Dermis blood vessel endothelial cell (primary cell): ENCODE results near the gene UBXN2A. TPM values are rescaled to one million over a fixed set of nuclear protein-coding genes. Genes with fewer than 3 reads are reported as not detected.
"Not testable (repeated sequence)": the region's sequence is repeated elsewhere in the genome, so short reads cannot be mapped to it uniquely, and the experiment has no call there.

Source experiments
- DNase-seq: peaks from one replicate; pipeline ENCODE4 v3.0.0; 2010
- total RNA-seq: library from RNA; depleted of rRNA; stranded (reverse); fragments of >200 nt; gene quantifications from 2 replicates; pipeline ENCODE4 v1.2.3, GENCODE V29; 2014

The UBXN2A gene
- total RNA-seq, 1 donor from 2014 or later = 13.1 TPM

DNA sequence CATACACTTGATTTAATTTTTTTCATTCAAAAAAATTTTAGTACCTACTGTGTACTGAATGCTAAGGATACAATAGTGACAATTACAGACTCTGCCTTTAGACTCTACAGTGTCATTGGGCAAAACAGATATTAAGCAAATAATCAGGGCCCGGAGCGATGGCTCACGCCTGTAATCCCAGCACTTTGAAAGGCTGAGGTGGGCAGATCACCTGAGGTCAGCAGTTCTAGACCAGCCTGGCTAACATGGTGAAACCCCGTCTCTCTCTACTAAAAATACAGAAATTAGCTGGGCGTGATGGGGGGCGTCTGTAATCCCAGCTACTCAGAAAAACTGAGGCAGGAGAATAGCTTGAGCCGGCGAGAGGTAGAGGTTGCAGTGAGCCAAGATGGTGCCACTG lies 1.4 kb downstream of the UBXN2A start:
- DNase-seq = no peak

DNA sequence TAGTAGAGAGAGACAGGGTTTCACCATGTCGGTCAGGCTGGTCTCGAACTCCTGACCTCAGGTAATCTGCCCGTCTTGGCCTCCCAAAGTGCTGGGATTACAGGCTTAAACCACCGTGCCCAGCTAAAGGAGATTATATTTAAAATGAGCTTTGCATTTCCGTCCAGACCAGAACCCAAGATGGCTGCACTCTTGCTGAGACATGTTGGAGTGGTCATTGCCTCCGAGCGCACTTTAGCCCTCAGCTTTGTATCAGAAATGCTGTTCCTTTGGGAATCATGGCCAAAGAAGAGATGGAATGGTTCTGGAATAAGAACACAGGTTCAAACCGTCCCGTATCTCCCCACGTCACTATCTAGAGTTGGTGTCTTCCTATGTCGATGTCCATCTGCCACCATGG lies 3.4 kb downstream of the UBXN2A start:
- DNase-seq = no peak

DNA sequence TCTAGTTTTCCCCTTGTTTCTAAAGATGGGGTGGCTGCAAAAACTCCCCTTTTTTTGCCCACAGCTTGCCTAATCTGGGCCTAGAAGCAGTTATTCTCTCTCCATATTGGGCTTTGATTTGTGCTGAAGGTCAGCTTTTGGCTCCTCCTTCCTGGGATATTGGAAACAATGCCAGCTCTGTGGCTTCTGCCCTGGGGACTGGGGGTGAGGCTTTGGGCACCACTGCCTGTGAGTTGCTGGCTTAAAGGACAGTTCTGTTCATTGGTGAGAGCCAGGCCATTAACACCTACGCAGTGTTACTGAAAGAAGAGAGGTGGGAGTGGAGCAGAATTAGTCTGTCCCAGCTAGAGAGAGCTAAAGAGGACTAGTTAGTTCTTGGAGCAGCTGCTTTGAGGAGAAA lies 4.3 kb downstream of the UBXN2A start:
- no peak for DNase-seq

DNA sequence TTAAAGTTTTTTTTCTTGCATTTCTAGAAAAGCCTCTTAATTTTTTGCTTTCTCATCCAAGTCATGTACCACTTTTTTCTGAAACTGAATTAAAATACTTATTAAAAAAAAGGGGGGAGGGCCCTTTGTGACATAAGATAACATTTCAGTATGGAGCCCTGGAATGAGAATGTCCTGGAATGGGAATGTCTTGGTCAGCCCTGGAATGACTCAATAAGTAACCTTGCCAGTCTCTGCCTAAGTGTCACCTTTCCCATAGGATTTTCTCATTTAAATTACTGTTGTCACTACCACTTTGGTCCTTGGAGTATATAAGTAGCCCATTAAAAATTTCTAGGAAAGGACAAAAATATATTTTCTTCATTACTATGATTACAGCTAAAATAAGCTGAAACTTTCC lies 4.7 kb downstream of the UBXN2A start:
- no peak for DNase-seq

DNA sequence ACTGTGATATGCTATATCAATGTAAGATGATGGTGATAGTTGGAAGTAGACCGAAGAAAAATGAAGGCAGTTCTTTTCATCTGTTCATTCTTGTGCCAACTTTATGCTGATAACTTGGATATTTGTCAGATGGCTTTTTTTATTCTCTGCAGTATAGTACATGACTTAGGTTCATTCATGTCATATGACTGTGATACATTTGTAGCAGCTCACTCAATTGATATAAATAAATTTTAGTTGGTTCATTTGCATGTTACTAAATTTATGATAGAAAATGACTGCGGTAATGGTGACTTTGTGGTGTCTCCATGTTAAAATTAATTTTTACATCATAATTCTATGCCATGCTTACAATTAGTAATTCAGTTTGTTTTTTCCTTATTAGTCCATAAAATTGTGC lies 7.1 kb downstream of the UBXN2A start:
- DNase-seq = no peak

DNA sequence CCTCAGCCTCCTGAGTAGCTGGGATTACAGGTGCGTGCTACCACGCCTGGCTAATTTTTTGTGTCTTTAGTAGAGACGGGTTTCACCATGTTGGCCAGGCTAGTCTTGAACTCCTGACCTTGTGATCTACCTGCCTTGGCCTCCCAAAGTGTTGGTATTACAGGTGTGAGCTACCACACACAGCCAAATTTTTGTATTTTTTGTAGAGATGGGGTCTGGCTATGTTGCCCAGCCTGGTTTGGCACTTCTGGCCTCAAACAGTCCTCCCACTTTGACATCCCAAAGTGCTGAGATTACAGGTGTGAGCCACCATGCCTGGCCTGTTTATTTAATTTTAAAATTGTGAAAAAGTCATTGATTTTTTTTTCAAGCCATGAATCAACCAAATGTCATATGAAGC lies 12.3 kb downstream of the UBXN2A start:
- not testable (repeated sequence) for DNase-seq

DNA sequence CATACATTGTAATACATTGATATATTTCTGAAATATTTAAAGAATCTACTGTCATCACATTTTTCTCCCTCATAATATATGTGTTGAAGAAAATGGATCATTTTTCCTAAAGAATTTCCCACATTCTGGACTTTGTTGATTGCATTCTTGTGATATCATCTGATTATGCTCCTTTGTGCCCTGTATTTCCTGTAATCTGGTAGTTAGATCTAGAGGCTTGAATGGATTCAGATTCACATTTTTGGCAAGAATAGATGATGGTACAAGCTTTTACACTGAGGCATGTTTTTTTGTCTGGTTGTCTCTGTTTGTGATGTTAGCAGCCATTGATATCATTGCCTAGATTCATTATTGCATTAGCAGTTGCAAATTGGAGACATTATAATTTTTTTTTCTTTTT lies 13.4 kb downstream of the UBXN2A start:
- peak; percentile 15 for DNase-seq

DNA sequence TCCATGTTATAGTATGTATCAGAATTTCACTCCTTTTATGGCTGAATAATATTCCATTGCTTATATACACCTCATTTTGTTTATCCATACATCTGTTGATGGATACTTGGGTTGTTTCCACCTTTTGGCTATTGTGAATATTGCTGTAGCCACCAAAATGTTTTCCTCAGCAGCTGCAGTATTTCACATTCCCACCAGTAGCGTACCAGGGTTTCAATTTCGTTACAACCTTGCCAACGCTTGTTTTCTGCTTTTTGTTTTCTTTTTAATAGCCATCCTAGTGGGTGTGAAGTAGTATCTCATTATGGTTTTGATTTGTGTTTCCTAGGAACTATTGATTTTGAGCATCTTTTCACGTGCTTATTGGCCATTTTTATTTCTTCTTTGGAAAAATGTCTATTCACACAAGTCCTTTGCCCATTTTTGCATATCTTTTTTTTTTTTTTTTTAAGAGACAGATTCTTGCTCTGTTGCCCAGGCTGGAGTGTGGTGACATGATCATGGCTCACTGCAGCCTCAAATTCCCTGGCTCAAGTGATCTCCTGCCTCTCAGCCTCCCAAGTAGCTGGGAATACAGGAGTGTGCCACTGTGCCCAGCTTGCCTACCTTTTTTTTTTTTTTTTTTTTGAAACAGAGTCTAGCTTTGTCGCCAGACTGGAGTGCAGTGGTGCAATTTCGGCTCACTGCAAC lies 14.2 kb downstream of the UBXN2A start:
- no peak for DNase-seq

DNA sequence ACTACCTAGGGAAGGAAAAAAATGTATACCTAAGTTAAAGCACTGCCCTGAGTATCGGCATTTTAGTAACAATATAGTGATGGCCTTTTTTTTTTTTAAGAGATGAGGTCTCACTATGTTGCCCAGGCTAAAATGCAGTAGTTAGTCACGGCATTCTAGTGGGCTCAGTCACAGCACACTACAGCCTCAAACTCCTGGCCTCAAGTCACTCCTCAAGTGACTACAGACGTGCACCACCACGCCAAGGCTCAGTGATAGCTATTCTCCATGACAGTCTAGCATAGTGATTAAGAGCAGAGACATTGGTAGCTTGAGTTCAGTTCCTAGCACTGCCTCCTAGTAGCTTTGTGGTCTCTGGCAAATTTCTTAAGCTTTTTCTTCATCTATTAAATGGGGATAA lies 27.6 kb downstream of the UBXN2A start:
- no peak for DNase-seq

DNA sequence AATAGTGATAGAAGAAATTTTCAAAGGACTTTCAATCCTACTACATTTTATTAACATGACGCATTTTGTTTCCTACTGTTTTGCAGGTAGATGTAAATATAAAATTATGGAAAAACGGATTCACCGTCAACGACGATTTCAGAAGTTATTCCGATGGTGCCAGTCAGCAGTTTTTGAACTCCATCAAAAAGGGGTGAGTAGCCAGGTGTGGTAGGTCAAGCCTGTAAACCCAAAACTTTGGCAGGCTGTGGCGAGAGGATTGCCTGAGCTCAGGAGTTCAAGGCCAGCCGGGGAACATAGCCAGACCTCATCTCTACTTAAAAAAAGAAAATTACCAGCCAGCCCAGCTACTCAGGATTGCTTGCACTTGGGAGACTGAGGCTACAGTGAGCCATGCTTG lies 36.6 kb downstream of the UBXN2A start:
- DNase-seq = no peak

DNA sequence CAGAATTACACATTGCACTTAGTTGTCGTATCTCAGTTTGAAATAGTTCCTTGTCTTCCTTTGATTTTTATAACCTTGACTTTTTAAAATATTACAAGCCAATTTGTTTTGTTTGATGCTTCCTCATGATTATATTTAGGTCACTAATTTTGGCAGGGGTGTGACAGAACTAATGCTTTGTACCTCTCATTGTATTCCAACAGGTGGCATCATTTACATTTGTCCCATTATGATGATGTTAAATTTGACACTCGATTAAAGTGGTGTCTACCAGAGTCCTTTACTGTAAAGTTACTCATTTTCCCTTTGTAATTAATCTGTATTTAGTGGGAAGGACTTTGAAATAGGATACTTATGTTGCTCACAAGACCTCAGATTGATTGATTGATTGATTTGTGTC lies 48.1 kb downstream of the UBXN2A start:
- DNase-seq = peak; percentile 49

DNA sequence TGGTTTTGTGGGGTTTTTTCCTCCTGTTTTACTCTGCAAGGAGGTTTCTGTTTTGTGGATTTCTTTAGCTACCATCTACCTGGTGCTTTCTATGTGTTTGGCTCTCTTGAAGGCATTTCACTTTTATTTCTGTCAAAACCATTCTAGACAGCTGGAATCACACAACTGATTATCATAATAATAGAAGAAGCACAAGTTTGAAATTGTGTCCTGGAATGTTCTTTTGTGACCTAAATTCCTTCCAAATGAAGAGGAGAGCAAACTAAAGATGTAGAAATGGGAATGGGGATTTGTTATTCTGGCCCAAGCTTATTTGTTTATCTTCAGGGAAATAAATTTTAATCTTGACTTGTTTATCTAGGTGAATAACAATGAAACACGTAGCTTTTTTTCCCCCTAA lies 52.7 kb downstream of the UBXN2A start:
- no peak for DNase-seq

DNA sequence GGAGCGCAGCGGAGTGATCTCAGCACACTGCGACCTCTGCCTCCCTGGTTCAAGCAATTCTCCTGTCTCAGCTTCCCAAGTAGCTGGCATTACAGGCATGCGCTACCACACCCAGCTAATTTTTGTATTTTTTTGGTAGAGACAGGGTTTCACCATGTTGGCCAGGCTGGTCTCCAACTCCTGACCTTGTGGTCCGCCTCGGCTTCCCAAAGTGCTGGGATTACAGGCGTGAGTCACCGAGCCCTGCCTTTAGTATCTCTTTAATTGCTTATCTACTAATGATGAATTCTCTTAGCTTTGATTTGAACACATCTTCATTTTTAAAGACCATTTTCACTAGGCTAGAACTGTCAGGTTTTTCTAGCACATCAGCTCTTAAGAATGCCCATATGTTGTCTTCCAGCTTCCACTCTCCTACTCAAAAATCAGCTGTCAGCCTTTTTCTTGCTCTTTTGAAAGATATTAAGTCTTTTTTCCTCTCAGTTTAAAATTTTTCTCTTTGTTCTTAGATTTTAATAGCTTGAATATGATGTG lies 53.5 kb downstream of the UBXN2A start:
- DNase-seq = no peak

DNA sequence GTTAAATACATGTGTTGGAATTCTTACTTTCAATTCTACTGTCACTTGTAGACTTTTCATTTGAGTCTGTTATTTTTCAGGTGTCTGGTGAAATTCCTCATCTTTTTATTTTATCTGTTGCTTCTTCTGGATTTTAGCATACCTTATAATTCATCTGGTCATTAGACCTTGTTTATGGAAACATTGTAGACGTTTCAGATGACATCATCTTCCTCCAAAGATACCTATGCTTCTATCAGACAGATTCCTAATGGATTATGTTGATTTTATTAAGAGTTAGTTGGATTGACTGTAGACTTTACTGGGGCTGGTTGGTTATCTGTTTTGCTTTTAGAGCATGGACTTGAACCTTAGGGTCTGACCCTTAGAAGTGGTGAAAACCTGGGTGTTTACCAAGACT lies 54.3 kb downstream of the UBXN2A start:
- DNase-seq = no peak

DNA sequence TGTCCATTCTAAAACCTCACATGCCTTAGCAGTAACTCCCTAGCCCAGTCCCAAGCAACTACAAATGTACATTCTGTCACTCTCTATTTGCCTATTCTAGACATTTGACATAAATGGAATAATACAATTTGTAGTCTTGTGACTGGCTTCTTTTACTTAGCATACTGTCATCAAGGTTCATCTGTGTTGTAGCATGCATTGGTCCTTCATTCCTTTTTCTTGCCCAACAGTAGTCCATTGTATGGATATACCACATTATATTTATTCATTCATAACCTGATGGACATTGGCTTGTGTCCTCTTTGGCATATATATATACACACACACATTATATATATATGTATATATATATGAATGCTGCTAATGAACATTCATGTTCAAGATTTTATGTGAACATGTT lies 67.4 kb downstream of the UBXN2A start:
- no peak for DNase-seq

DNA sequence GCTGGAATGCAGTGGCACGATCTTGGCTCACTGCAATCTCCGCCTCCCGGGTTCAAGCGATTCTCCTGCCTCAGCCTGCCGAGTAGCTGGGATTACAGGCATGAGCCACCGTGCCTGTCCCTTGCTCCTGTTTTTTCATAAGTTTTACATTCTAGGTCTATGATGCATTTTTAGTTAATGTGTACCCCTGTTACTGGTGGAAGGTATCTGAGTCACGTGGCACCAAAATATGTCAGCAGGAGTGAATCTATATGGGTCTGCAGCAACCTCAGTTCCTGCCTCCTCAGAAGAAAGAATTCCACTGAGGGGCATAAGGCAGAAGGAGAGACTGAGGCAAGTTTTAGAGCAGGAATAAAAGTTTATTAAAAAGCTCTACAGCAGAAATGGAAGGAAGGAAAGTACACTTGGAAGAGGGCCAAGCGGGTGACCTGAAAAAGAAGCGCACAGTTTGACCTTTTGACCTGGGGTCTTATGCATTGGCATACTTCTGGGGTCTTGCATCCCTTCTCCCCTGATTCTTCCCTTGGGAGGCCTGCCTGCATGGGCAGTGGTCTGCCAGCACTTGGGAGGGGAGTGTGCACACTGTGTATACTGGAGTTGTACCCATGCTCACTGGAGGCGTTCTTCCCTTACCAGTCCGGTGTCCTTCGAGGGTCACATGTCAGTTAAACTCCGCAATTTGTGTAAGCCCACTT lies 68.6 kb downstream of the UBXN2A start:
- no peak for DNase-seq

DNA sequence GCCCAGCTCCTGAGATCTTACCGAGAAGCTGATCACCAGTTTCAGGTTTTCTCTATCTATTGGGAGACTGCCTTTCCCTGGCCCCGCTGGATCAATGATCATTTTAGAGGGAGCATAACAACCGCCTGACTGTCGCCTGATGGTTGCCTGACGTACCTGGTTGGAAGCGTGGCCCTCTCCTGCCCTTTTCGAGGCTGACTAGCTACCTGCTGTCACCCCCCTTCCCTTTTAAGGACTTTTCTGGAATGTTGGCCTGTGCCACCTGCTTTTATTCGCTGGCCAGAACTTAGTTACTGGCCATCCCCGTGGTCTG lies 69.1 kb downstream of the UBXN2A start:
- no peak for DNase-seq

DNA sequence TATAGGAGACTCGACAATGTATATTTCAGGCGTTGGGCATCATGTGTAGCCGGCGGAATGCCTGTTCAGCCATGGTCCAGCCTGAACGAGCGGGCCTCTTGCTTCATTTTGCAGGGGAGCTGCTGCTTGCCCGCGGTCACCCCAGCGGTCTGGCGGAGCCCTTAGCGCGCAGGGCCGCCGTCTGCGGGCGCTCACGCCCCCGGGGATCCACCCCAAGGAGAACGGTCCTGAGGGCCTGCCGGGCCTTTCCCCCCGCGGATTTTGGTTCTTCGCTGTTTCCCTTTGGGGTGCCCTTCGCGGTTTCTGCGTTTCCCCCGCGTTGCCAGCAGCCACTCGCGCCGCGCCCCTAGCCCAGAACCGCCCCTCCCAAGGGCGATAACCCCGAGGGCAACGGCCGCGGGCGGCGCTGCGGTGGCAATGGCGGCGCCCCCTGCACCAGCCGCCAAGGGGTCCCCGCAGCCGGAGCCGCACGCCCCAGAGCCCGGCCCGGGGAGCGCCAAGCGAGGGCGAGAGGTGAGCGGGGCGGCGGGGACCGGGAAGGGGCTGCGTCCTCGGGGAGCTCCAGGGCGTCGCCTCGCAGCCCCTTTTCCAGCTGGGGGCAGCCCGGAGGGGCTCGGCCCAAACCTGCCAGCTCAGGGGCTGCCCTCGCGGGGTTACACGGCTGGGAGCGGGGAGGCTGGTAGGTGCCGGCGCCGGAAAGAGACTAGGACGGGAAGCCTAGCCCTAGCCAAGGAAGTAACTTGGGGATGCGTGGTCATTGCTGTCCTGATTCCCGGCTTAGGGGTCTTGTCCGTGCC lies 69.6 kb downstream of the UBXN2A start, which contains the start of gene MFSD2B:
MFSD2B (plus strand) TSS at position 406 of the 797 bp plus-strand sequence; CDS start at position 418, 12 bp downstream.
- peak; percentile 31 for DNase-seq

DNA sequence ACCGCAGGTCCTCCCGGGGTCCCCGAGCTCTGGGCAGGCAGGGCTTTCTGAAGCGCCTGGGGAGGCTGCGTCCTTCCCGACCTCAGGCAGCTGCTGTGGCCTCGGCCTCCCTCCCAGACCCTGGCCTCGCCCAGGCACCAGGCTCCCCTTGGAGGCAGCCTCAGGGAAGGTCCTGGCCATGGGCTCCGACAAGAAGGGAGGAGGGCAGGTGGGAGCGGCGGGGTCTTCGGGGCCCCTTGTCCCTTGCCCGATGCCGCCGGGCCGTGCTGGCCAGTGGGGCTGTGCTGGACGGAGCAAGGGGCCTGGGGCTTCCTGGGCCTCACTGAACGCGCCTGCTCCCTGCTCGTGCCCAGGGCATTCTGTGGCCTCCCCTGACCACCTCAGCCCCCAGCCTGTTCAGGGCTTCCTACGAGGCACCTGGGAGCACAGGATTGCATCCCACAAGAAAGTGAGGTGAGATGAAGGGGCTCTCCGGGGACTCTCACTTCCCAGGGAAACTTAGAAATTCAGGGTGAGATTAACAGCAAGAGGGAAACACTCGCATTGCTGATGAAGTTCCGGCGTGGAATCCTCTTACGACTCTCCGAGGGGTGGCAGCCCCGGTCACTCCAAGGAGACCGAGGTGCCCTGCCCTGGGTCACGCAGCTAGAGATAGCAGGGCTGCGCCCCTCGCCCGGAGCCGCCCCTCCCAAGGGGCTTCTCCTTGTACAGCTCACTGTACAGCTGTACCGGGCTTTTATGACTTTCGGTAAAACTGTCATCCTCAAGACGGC lies 70.4 kb downstream of the UBXN2A start:
- DNase-seq = no peak

DNA sequence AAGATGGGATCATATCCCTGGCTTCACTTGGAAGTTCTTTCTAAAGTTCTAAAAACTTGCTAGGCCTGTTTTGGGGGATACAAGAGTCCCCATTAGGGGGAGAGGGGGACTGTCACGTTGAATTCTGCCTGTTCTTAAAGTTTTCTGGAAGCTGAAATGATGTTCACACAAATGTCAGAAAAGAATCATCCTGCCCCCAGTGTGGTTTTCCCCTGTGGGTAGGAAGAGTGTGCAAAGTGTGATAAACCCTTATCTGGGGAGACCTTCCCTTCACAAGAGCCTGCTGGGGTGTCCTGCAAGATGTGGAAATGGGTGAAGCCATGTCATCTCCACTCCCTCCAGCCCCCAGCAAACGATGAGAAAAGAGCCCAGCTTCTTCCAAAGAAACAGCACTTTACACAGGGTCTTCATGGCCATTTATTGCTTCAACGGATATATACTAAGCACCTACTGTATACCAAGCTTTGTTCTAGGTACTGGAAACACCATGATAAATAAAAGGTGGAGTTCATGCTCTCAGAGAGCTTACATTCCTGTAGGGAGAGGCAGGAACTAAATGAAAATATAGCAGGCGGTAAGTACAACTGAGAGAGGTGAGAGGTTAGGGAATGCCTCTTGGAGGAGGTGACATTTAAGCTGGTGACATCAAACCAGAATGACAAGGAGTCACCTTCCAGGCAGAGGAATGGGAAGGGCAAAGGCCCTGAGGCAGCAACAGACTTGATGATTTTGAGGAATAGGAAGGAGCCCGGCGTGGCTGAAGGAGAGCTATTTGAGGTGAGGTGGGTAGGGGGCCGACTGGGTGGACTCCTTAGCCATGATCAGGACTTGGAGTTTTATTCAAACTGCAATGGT lies 71.2 kb downstream of the UBXN2A start:
- DNase-seq = no peak

DNA sequence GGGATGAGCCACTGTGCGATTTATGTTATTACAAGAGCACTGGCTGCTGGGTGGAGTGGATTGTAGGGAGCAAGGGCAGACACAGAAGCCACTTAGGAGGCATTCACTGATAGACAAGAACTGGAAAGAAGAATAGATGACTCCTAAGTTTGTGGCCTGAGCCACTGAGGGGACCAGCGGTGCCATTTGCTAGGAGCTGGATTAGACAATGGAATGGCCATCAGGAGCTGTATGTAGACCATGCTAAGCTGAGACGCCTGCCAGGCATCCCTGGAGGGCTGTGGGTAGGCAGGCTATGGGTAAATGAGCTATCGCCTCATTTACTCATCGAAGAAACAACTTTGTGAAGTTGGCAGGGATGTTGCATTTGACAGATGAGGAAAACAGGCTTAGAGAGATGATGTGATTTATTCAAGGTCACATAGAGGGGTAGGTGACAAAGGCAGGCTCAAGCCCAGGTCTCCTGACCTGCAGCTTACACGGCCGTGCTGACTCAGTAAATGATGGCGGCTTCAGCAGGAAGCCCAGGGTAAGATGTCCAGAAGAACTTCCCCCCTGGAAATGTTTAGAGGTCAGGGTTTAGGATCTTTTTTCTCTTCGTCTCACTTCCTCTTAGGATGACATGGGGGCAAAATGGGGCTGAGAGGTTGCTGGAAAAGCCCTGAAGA lies 72.4 kb downstream of the UBXN2A start:
- no peak for DNase-seq
